ENCODE data around the gene PARD6G.

The PARD6G gene

GRCh38 chr18:80168346-80168745 is 79.0 kb downstream of the PARD6G start:
- TF ChIP-seq CTCF (IDR thresholded peaks at IDR 0.05), result no peak

GRCh38 chr18:80167931-80168330 is 79.4 kb downstream of the PARD6G start:
- TF ChIP-seq CTCF (IDR thresholded peaks at IDR 0.05), result no peak

GRCh38 chr18:80167331-80167730 is 80.0 kb downstream of the PARD6G start:
- TF ChIP-seq CTCF (IDR thresholded peaks at IDR 0.05), result no peak

GRCh38 chr18:80166725-80167124 is 80.6 kb downstream of the PARD6G start:
- no peak for TF ChIP-seq CTCF (IDR thresholded peaks at IDR 0.05)

GRCh38 chr18:80166240-80166639 is 81.1 kb downstream of the PARD6G start:
- no peak for TF ChIP-seq CTCF (IDR thresholded peaks at IDR 0.05)

GRCh38 chr18:80163183-80163582 is 84.1 kb downstream of the PARD6G start:
- TF ChIP-seq CTCF (IDR thresholded peaks at IDR 0.05), result no peak

- no peak for TF ChIP-seq CTCF (IDR thresholded peaks at IDR 0.05)
Observed at GRCh38 chr18:80161781-80162417, 85.4 kb downstream of the PARD6G start.

All from LNCAP (cell line).